Fibroblast of villous mesenchyme (primary cell): Measurements from ENCODE around the gene FBN1. TPM values are rescaled to one million over a fixed set of nuclear protein-coding genes. Genes with fewer than 3 reads are reported as not detected.

Experiments used
- DNase-seq: peaks from one replicate; pipeline ENCODE4 v3.0.0-alpha.2; 2010; ENCODE audit warnings: low read depth
- H3K4me3 ChIP-seq: 2 replicates; pipeline ENCODE4 v1.5.1; 2011; ENCODE audit warnings: low read depth, mild to moderate bottlenecking, low read length
- CTCF ChIP-seq: IDR thresholded peaks from 2 replicates; pipeline ENCODE4 v1.5.1; 2012; ENCODE audit warnings: low read depth, mild to moderate bottlenecking, low read length; ENCODE audit not compliant: insufficient read depth
- total RNA-seq: library from RNA; depleted of rRNA; stranded (reverse); fragments of >200 nt; gene quantifications from 2 replicates; pipeline ENCODE4 v1.2.3, GENCODE V29; 2012

The FBN1 gene
- total RNA-seq, 1 donor, result 333 TPM

GRCh38 chr15:48592221-48592731, 53.2 kb downstream of the FBN1 start:
- no peak for TF ChIP-seq CTCF
- no peak overlapping the region for H3K4me3 ChIP-seq
- peak; percentile 97 for DNase-seq

DNA sequence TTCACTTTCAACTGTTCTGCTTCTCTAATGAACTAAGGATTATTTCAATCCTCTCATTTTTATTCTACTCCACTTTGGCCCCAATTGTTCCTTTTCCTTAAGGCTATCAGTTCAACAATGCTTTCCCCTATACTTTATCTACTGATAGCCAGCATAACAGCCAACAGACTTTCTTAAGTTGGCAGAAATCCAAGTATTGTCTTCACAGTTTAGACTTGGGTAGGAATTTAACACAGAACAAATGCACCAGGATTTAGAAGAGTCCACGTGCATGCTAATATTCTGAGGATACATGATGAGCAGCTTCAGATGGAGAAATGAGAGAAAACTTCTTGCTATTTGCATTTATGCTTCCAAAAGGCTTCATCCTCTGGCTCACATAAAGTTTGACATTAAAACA, 54.8 kb downstream of the FBN1 start:
- TF ChIP-seq CTCF, result no peak
- DNase-seq, result no peak
- H3K4me3 ChIP-seq, result no peak overlapping the region

GRCh38 chr15:48584812-48585563, 60.5 kb downstream of the FBN1 start:
- TF ChIP-seq CTCF, result no peak
- H3K4me3 ChIP-seq, result no peak overlapping the region
- no peak for DNase-seq

DNA sequence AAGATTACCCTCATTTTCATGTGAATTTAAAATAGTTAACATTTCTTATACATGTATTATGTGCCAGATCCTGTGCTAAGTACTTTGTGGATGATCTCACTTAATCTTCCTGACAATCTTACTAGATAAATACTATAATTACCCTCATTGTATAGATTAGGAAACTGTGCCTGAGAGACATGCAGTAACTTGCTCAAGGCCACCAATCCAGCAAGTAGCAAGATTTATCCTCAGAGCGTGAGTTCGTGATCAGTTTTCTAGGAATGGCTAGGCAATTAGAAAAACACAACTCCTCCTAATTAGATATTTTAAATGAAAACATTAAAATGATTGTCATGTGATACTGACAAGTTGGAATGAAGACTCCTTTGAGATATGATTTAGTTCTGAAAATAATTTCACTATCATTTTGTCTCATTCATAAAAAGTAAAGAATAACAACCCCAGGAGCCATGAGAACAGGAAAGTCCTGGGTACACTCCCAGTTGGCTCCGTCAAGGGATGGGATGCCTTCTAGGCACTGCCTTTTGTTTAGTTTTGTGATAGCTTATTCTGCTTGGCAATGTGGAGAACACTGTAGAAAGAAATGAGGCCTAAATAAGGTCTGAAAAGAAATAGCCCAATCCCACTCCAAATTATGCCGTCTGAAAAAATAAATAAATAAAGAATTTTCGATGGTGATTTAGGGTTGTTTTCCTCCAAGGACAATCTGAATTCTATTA, 61.3 kb downstream of the FBN1 start:
- DNase-seq, result no peak
- no peak for TF ChIP-seq CTCF

GRCh38 chr15:48582452-48583247, 62.9 kb downstream of the FBN1 start:
- DNase-seq, result peak; percentile 97
- no peak for TF ChIP-seq CTCF
- H3K4me3 ChIP-seq, result no peak overlapping the region

More for the DNA sequence above, 61.3 kb downstream of the FBN1 start:
- no peak overlapping the region for H3K4me3 ChIP-seq

GRCh38 chr15:48581219-48581618, 64.3 kb downstream of the FBN1 start:
- DNase-seq, result peak; percentile 28
- no peak for TF ChIP-seq CTCF
- no peak overlapping the region for H3K4me3 ChIP-seq
